Measurements from ENCODE around the gene CLOCK. TPM values are rescaled to one million over a fixed set of nuclear protein-coding genes. Genes with fewer than 3 reads are reported as not detected.

The CLOCK gene
- total and polyA plus RNA-seq, 2 donors, result 4.9 to 6.0 TPM

- H3K4me1 ChIP-seq (ENCODE audit: control insufficient read depth in 2 of 2, insufficient read depth in 2 of 2, low read length in 2 of 2), result no peaks in the 10 kb centered on the region
- H3K9me3 ChIP-seq (ENCODE audit: control insufficient read depth in 2 of 2, insufficient read depth in 1 of 2, low read length in 1 of 2), result no peaks in the 10 kb centered on the region
- no peak overlapping the region for H3K4me3 ChIP-seq (ENCODE audit: low read length in 2 of 2)
- no peaks in the 10 kb centered on the region for H3K36me3 ChIP-seq (ENCODE audit: control insufficient read depth in 2 of 2, insufficient read depth in 2 of 2, low read length in 1 of 2)
- no peaks in the 10 kb centered on the region for H3K27me3 ChIP-seq (ENCODE audit: control insufficient read depth in 2 of 2, insufficient read depth in 1 of 2, low read length in 1 of 2)
- H3K27ac ChIP-seq (ENCODE audit: low read depth in 1 of 2, low read length in 1 of 2), result no peak overlapping the region
- WGBS, result 95% methylated on average over 1 of the region's 1 CpG
- DNase-seq (ENCODE audit: low read depth in 6 of 9, low spot score in 9 of 9), result no peak
Measured at GRCh38 chr4:55507612-55508011, 39.1 kb downstream of the CLOCK start.

- no peak overlapping the region for H3K4me3 ChIP-seq (ENCODE audit: low read length in 2 of 2)
- H3K27me3 ChIP-seq (ENCODE audit: control insufficient read depth in 2 of 2, insufficient read depth in 1 of 2, low read length in 1 of 2), result no peaks in the 10 kb centered on the region
- no peaks in the 10 kb centered on the region for H3K4me1 ChIP-seq (ENCODE audit: control insufficient read depth in 2 of 2, insufficient read depth in 2 of 2, low read length in 2 of 2)
- H3K27ac ChIP-seq (ENCODE audit: low read depth in 1 of 2, low read length in 1 of 2), result no peak overlapping the region
- H3K9me3 ChIP-seq (ENCODE audit: control insufficient read depth in 2 of 2, insufficient read depth in 1 of 2, low read length in 1 of 2), result no peaks in the 10 kb centered on the region
- 97% methylated on average over 2 of the region's 2 CpGs for WGBS
- no peak for DNase-seq (ENCODE audit: low read depth in 6 of 9, low spot score in 9 of 9)
- H3K36me3 ChIP-seq (ENCODE audit: control insufficient read depth in 2 of 2, insufficient read depth in 2 of 2, low read length in 1 of 2), result no peaks in the 10 kb centered on the region
Measured at GRCh38 chr4:55503169-55503568, 43.5 kb downstream of the CLOCK start.

DNA sequence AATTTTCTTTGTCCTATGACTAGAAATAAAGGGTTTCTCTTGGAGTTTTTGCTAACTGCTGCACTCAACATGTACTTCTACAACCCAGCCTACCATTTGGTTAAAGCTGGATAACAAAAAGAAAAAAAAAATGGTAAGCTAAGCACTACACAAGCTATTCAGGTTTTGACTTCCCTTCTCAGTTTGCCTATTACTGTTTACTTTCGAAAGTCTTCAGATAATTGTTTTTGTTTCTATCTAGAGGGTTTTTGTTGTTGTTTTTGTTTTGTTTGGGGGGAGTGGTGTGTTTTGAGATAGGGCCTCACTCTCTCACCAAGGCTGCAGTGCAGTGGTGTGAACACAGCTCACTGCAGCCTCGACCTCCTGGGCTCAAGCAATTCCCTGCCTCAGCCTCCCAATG, 46.6 kb downstream of the CLOCK start:
- Histone ChIP-seq H3K27ac (ENCODE audit: low read depth in 1 of 2, low read length in 1 of 2) (no peak overlapping the region), H3K36me3 (ENCODE audit: control insufficient read depth in 2 of 2, insufficient read depth in 2 of 2, low read length in 1 of 2) (no peaks in the 10 kb centered on the region), H3K4me3 (ENCODE audit: low read length in 2 of 2) (no peak overlapping the region), H3K4me1 (ENCODE audit: control insufficient read depth in 2 of 2, insufficient read depth in 2 of 2, low read length in 2 of 2) (no peaks in the 10 kb centered on the region), H3K9me3 (ENCODE audit: control insufficient read depth in 2 of 2, insufficient read depth in 1 of 2, low read length in 1 of 2) (no peaks in the 10 kb centered on the region), H3K27me3 (ENCODE audit: control insufficient read depth in 2 of 2, insufficient read depth in 1 of 2, low read length in 1 of 2) (no peaks in the 10 kb centered on the region)
- DNase-seq (ENCODE audit: low read depth in 6 of 9, low spot score in 9 of 9), result no peak
- 97% methylated on average over 2 of the region's 2 CpGs for WGBS

DNA sequence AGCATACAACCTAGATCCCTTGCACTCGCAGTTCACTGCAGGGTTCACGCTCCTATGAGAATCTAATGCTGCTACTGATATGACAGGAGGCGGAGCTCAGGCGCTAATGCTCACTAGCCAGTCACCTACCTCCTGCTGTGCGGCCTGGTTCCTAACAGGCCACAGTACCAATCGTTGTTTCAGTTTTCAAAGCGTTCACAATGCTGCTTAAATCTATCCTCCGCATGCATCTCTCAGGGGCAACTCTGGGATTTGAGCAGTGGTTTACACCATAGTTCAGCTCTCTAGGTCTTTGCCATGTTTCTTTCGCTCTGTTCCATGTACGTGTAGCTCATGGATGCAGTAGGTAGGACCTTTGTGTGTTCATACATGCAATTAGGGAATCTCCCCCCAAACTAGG, 47.2 kb downstream of the CLOCK start:
- DNase-seq (ENCODE audit: low read depth in 6 of 9, low spot score in 9 of 9), result no peak
- H3K4me1 ChIP-seq (ENCODE audit: control insufficient read depth in 2 of 2, insufficient read depth in 2 of 2, low read length in 2 of 2), result no peaks in the 10 kb centered on the region

GRCh38 chr4:55498051-55498450, 48.7 kb downstream of the CLOCK start:
- Histone ChIP-seq H3K36me3 (ENCODE audit: control insufficient read depth in 2 of 2, insufficient read depth in 2 of 2, low read length in 1 of 2) (no peaks in the 10 kb centered on the region), H3K27me3 (ENCODE audit: control insufficient read depth in 2 of 2, insufficient read depth in 1 of 2, low read length in 1 of 2) (no peaks in the 10 kb centered on the region), H3K27ac (ENCODE audit: low read depth in 1 of 2, low read length in 1 of 2) (no peak overlapping the region), H3K4me1 (ENCODE audit: control insufficient read depth in 2 of 2, insufficient read depth in 2 of 2, low read length in 2 of 2) (no peaks in the 10 kb centered on the region), H3K4me3 (ENCODE audit: low read length in 2 of 2) (no peak overlapping the region), H3K9me3 (ENCODE audit: control insufficient read depth in 2 of 2, insufficient read depth in 1 of 2, low read length in 1 of 2) (no peaks in the 10 kb centered on the region)
- whole genome bisulfite sequencing, result 95% methylated on average over 3 of the region's 3 CpGs
- no peak for DNase-seq (ENCODE audit: low read depth in 6 of 9, low spot score in 9 of 9)

More for the DNA sequence above, 47.2 kb downstream of the CLOCK start:
- Histone ChIP-seq H3K36me3 (ENCODE audit: control insufficient read depth in 2 of 2, insufficient read depth in 2 of 2, low read length in 1 of 2) (no peaks in the 10 kb centered on the region), H3K4me3 (ENCODE audit: low read length in 2 of 2) (no peak overlapping the region), H3K27ac (ENCODE audit: low read depth in 1 of 2, low read length in 1 of 2) (no peak overlapping the region), H3K9me3 (ENCODE audit: control insufficient read depth in 2 of 2, insufficient read depth in 1 of 2, low read length in 1 of 2) (no peaks in the 10 kb centered on the region), H3K27me3 (ENCODE audit: control insufficient read depth in 2 of 2, insufficient read depth in 1 of 2, low read length in 1 of 2) (no peaks in the 10 kb centered on the region)
- WGBS, result 97% methylated on average over 10 of the region's 10 CpGs

GRCh38 chr4:55491486-55491885, 55.2 kb downstream of the CLOCK start:
- no peaks in the 10 kb centered on the region for H3K4me1 ChIP-seq (ENCODE audit: control insufficient read depth in 2 of 2, insufficient read depth in 2 of 2, low read length in 2 of 2)
- H3K36me3 ChIP-seq (ENCODE audit: control insufficient read depth in 2 of 2, insufficient read depth in 2 of 2, low read length in 1 of 2), result peaks cover 0 to 3% of the 10 kb centered on the region in 2 donors
- H3K27ac ChIP-seq (ENCODE audit: low read depth in 1 of 2, low read length in 1 of 2), result no peak overlapping the region
- no peak overlapping the region for H3K4me3 ChIP-seq (ENCODE audit: low read length in 2 of 2)
- no peak for DNase-seq (ENCODE audit: low read depth in 6 of 9, low spot score in 9 of 9)
- no peaks in the 10 kb centered on the region for H3K9me3 ChIP-seq (ENCODE audit: control insufficient read depth in 2 of 2, insufficient read depth in 1 of 2, low read length in 1 of 2)
- no peaks in the 10 kb centered on the region for H3K27me3 ChIP-seq (ENCODE audit: control insufficient read depth in 2 of 2, insufficient read depth in 1 of 2, low read length in 1 of 2)
- 89% methylated on average over 1 of the region's 1 CpG for WGBS

DNA sequence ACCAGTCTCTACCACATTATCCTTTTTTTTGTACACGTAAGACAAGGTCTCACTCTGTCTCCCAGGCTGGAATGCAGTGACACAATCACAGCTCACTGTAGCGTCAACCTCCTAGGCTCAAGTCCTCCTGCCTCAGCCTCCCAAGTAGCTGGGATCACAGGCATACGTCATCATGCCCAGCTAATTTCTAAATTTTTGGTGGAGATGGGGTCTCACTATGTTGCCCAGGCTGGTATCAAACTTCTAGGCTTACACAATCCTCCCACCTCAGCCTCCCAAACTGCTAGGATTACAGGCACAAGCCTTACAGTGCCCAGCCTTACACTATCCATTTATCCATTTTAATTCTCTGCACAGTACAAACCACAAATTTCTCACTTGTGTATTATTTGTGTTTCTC, 58.0 kb downstream of the CLOCK start:
- H3K4me1 ChIP-seq (ENCODE audit: control insufficient read depth in 2 of 2, insufficient read depth in 2 of 2, low read length in 2 of 2), result no peaks in the 10 kb centered on the region
- no peaks in the 10 kb centered on the region for H3K9me3 ChIP-seq (ENCODE audit: control insufficient read depth in 2 of 2, insufficient read depth in 1 of 2, low read length in 1 of 2)
- no peak overlapping the region for H3K4me3 ChIP-seq (ENCODE audit: low read length in 2 of 2)
- over 99% methylated on average over 3 of the region's 3 CpGs for WGBS
- peaks cover 0 to 3% of the 10 kb centered on the region in 2 donors for H3K36me3 ChIP-seq (ENCODE audit: control insufficient read depth in 2 of 2, insufficient read depth in 2 of 2, low read length in 1 of 2)
- H3K27me3 ChIP-seq (ENCODE audit: control insufficient read depth in 2 of 2, insufficient read depth in 1 of 2, low read length in 1 of 2), result no peaks in the 10 kb centered on the region
- DNase-seq (ENCODE audit: low read depth in 6 of 9, low spot score in 9 of 9), result no peak
- H3K27ac ChIP-seq (ENCODE audit: low read depth in 1 of 2, low read length in 1 of 2), result no peak overlapping the region

- no peak overlapping the region for H3K27ac ChIP-seq (ENCODE audit: low read depth in 1 of 2, low read length in 1 of 2)
- WGBS, result 98% methylated on average over 1 of the region's 1 CpG
- H3K9me3 ChIP-seq (ENCODE audit: control insufficient read depth in 2 of 2, insufficient read depth in 1 of 2, low read length in 1 of 2), result no peaks in the 10 kb centered on the region
- H3K36me3 ChIP-seq (ENCODE audit: control insufficient read depth in 2 of 2, insufficient read depth in 2 of 2, low read length in 1 of 2), result peaks cover 0 to 3% of the 10 kb centered on the region in 2 donors
- no peak for DNase-seq (ENCODE audit: low read depth in 6 of 9, low spot score in 9 of 9)
- no peaks in the 10 kb centered on the region for H3K27me3 ChIP-seq (ENCODE audit: control insufficient read depth in 2 of 2, insufficient read depth in 1 of 2, low read length in 1 of 2)
- no peak overlapping the region for H3K4me3 ChIP-seq (ENCODE audit: low read length in 2 of 2)
- no peaks in the 10 kb centered on the region for H3K4me1 ChIP-seq (ENCODE audit: control insufficient read depth in 2 of 2, insufficient read depth in 2 of 2, low read length in 2 of 2)
Measured at GRCh38 chr4:55485821-55486220, 60.9 kb downstream of the CLOCK start.

DNA sequence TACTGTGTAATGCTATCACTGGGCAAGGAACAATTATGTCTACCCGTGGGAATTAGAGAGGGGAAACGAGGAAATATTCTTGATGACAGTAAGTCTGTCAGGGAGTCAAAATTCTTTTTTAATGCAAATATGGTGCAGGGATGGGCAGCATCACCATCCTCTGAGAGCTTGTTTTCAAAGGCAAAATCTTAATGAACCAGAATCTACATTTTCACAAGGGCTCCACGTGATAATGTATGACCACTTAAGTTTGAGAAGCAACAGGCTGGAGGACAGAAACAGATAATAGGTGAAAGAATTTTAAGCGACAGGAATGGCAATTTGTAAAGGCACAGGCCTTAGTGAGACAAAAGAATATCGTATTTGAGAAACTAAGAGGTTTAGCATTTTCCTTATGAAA, 63.4 kb downstream of the CLOCK start:
- H3K36me3 ChIP-seq (ENCODE audit: control insufficient read depth in 2 of 2, insufficient read depth in 2 of 2, low read length in 1 of 2), result no peaks in the 10 kb centered on the region
- DNase-seq (ENCODE audit: low read depth in 6 of 9, low spot score in 9 of 9), result no peak
- H3K27ac ChIP-seq (ENCODE audit: low read depth in 1 of 2, low read length in 1 of 2), result no peak overlapping the region
- no peaks in the 10 kb centered on the region for H3K4me1 ChIP-seq (ENCODE audit: control insufficient read depth in 2 of 2, insufficient read depth in 2 of 2, low read length in 2 of 2)
- no peak overlapping the region for H3K4me3 ChIP-seq (ENCODE audit: low read length in 2 of 2)
- H3K9me3 ChIP-seq (ENCODE audit: control insufficient read depth in 2 of 2, insufficient read depth in 1 of 2, low read length in 1 of 2), result no peaks in the 10 kb centered on the region
- 95% methylated on average over 5 of the region's 5 CpGs for WGBS
- no peaks in the 10 kb centered on the region for H3K27me3 ChIP-seq (ENCODE audit: control insufficient read depth in 2 of 2, insufficient read depth in 1 of 2, low read length in 1 of 2)
